Measurements from ENCODE around the gene FLII.
"Not testable (repeated sequence)": the region's sequence is repeated elsewhere in the genome, so short reads cannot be mapped to it uniquely, and the experiment has no call there.

The FLII gene

GRCh38 chr17:18224387-18225120 lies 34.0 kb downstream of the FLII start:
- in situ Hi-C loops (cut with MboI; ENCODE audit: low sequenced_read_pairs), result no loop called here

- in situ Hi-C loops (cut with MboI; ENCODE audit: low sequenced_read_pairs), result no loop called here
Measured at GRCh38 chr17:18224053-18224386, 34.5 kb downstream of the FLII start.

GRCh38 chr17:18218756-18219415 lies 39.7 kb downstream of the FLII start:
- in situ Hi-C loops (cut with MboI; ENCODE audit: low sequenced_read_pairs), result no loop called here

- in situ Hi-C loops (cut with MboI; ENCODE audit: low sequenced_read_pairs), result no loop called here
Measured at GRCh38 chr17:18217412-18218015, 41.0 kb downstream of the FLII start.

GRCh38 chr17:18216906-18217305 lies 41.6 kb downstream of the FLII start:
- in situ Hi-C loops (cut with MboI; ENCODE audit: low sequenced_read_pairs), result not testable (repeated sequence)

GRCh38 chr17:18213666-18214270 lies 44.8 kb downstream of the FLII start:
- in situ Hi-C loops (cut with MboI; ENCODE audit: low sequenced_read_pairs), result no loop called here

GRCh38 chr17:18208092-18208491 lies 50.4 kb downstream of the FLII start:
- in situ Hi-C loops (cut with MboI; ENCODE audit: low sequenced_read_pairs), result no loop called here

- in situ Hi-C loops (cut with MboI; ENCODE audit: low sequenced_read_pairs), result no loop called here
Measured at GRCh38 chr17:18206962-18207361, 51.6 kb downstream of the FLII start.

- in situ Hi-C loops (cut with MboI; ENCODE audit: low sequenced_read_pairs), result no loop called here
Measured at GRCh38 chr17:18205861-18206260, 52.7 kb downstream of the FLII start.

- in situ Hi-C loops (cut with MboI; ENCODE audit: low sequenced_read_pairs), result no loop called here
Measured at GRCh38 chr17:18203308-18203707, 55.2 kb downstream of the FLII start.

- in situ Hi-C loops (cut with MboI; ENCODE audit: low sequenced_read_pairs), result no loop called here
Measured at GRCh38 chr17:18201108-18201507, 57.4 kb downstream of the FLII start.

- in situ Hi-C loops (cut with MboI; ENCODE audit: low sequenced_read_pairs), result no loop called here
Measured at GRCh38 chr17:18198530-18198929, 60.0 kb downstream of the FLII start.

- in situ Hi-C loops (cut with MboI; ENCODE audit: low sequenced_read_pairs), result no loop called here
Measured at GRCh38 chr17:18197535-18198194, 60.9 kb downstream of the FLII start.

- in situ Hi-C loops (cut with MboI; ENCODE audit: low sequenced_read_pairs), result no loop called here
Measured at GRCh38 chr17:18195246-18195645, 63.3 kb downstream of the FLII start.
